IPS-20b (cell line): Measurements from ENCODE around the gene NCKAP5.

Experiments
- H3K27ac ChIP-seq: one replicate; pipeline ENCODE4 v1.5.1; 2013; ENCODE audit warnings: low read length
- H3K27me3 ChIP-seq: 2 replicates; pipeline ENCODE4 v1.6.1; 2013; ENCODE audit warnings: mild to moderate bottlenecking, low read length, inconsistent platforms; ENCODE audit not compliant: insufficient read depth
- H3K36me3 ChIP-seq: 2 replicates; pipeline ENCODE4 v1.6.1; 2013; ENCODE audit warnings: low read depth, mild to moderate bottlenecking, inconsistent platforms, low read length, moderate library complexity; ENCODE audit not compliant: insufficient read depth
- H3K4me1 ChIP-seq: 2 replicates; pipeline ENCODE4 v1.6.1; 2013; ENCODE audit warnings: mild to moderate bottlenecking, control low read depth, inconsistent platforms, low read length, moderate library complexity; ENCODE audit not compliant: insufficient read depth
- H3K4me3 ChIP-seq: 2 replicates; pipeline ENCODE4 v1.5.1; 2013; ENCODE audit warnings: mild to moderate bottlenecking, low read length, inconsistent platforms
- H3K9ac ChIP-seq: 2 replicates; pipeline ENCODE4 v1.6.1; 2013; ENCODE audit warnings: low read depth, mild to moderate bottlenecking, inconsistent platforms, low read length, moderate library complexity
- H3K9me3 ChIP-seq: 2 replicates; pipeline ENCODE4 v1.6.1; 2013; ENCODE audit warnings: mild to moderate bottlenecking, low read depth, low read length, inconsistent platforms; ENCODE audit not compliant: insufficient read depth

NCKAP5 gene

DNA sequence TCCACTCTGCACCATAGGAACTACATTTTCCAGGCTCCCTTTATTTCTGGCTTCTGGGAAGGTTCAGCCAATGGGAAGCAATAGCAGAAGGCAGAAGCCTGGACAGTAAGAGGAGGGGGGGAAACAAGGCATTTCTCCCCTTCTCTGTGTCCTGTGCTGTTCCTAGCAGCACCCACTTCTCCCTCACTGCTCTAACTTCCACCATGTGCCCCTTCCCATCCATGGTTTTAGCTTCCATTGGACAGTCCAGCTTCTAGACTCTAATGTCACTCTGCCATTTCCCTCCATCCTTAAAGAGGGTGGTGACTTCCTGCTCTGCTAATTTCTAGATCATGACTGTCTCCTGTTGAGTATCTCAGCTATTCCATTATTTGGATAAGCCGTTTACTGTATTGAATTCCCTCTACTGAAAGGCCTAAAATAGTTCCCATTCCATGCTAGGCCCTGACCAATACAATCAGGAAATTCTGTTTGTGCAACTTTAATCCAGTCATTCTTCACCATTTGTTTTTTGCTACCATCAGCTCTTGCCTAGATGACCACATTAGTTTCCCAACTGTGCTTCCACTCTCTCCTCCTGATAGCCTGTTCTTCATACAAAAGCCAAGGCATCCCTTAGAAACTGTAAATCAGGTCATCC is 877.5 kb downstream of the NCKAP5 start:
- Histone ChIP-seq H3K9me3 (no peaks in the 10 kb centered on the region), H3K36me3 (no peaks in the 10 kb centered on the region), H3K4me3 (no peak overlapping the region), H3K4me1 (peaks cover 3% of the 10 kb centered on the region; the same call in 1 of the 2 replicates), H3K27me3 (no peaks in the 10 kb centered on the region), H3K9ac (no peak overlapping the region), H3K27ac (no peak overlapping the region)

DNA sequence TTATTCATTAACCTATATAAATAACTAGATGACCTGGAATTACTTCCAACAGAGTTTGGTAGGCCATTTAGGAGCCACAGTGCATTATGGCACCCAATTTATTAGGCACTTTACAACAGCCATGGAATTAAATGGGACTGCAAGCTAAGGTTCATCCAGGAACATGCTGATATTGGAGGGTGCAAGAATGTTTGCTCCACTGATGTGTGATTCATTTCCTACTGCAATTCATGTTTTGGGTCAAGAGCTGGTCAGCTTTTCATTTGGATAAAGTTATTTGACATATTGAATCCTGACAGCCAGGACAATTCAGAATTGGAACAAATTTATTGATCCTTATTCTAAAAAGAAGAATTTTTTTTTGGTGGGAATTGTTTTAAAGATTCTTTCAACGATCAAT is 886.5 kb downstream of the NCKAP5 start:
- Histone ChIP-seq H3K4me3 (no peak overlapping the region), H3K36me3 (no peaks in the 10 kb centered on the region), H3K9me3 (no peaks in the 10 kb centered on the region), H3K9ac (no peak overlapping the region), H3K27ac (no peak overlapping the region), H3K27me3 (no peaks in the 10 kb centered on the region), H3K4me1 (no peaks in the 10 kb centered on the region)

DNA sequence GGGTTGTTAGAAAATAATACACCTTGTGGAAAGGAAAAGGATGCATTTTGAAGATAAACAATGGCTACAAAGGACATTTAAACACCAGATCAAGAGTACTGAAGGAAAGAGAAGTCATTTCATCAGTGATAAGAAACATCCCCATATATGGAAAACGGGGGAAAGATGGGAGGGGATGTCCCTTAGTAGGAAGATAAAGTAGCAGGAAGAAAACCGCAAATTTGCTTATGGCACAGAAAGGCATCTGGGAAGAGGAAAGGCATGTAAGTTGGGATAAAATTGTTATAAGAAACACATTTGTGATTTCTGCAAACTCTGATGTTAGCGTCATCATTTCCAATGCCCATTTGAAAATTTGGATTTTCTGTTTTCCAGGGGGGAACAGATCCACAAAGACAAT is 887.7 kb downstream of the NCKAP5 start:
- Histone ChIP-seq H3K27ac (no peak overlapping the region), H3K4me3 (no peak overlapping the region), H3K27me3 (no peaks in the 10 kb centered on the region), H3K36me3 (no peaks in the 10 kb centered on the region), H3K9me3 (no peaks in the 10 kb centered on the region), H3K9ac (no peak overlapping the region), H3K4me1 (no peaks in the 10 kb centered on the region)

GRCh38 chr2:132678483-132678882 is 889.8 kb downstream of the NCKAP5 start:
- H3K4me3 ChIP-seq: no peak overlapping the region
- H3K4me1 ChIP-seq: no peaks in the 10 kb centered on the region
- H3K36me3 ChIP-seq: no peaks in the 10 kb centered on the region
- H3K27me3 ChIP-seq: peaks cover 10% of the 10 kb centered on the region; the same call in 1 of the 2 replicates
- H3K27ac ChIP-seq: no peak overlapping the region
- no peak overlapping the region for H3K9ac ChIP-seq
- no peaks in the 10 kb centered on the region for H3K9me3 ChIP-seq

- H3K36me3 ChIP-seq: no peaks in the 10 kb centered on the region
- H3K27ac ChIP-seq: no peak overlapping the region
- H3K27me3 ChIP-seq: peaks cover 19% of the 10 kb centered on the region; the same call in 1 of the 2 replicates
- no peaks in the 10 kb centered on the region for H3K4me1 ChIP-seq
- H3K9me3 ChIP-seq: no peaks in the 10 kb centered on the region
- H3K4me3 ChIP-seq: no peak overlapping the region
- H3K9ac ChIP-seq: no peak overlapping the region
Observed at GRCh38 chr2:132677661-132678060, 890.6 kb downstream of the NCKAP5 start.

DNA sequence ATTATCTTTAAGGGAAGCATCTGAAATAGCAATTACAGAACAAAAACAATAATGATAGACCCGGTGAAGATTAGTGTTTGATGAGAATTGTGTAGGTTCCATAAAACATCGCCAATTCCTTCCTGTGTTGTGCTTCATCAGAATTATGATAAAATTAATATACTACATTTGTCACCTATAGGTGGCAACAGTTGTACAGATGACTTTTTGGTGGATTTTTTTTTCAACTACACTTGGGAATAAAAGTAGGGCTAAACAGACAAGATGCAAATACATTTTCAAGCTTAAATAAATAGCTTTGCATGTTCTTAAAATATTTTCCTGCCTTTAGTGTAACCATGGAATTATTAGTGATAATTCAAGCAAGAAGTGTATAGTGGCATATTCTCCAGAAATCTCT is 891.3 kb downstream of the NCKAP5 start:
- peaks cover 25% of the 10 kb centered on the region for H3K27me3 ChIP-seq
- no peaks in the 10 kb centered on the region for H3K9me3 ChIP-seq

GRCh38 chr2:132671151-132671835 is 897.0 kb downstream of the NCKAP5 start:
- H3K4me1 ChIP-seq: peaks cover 3% of the 10 kb centered on the region; the same call in 1 of the 2 replicates
- no peaks in the 10 kb centered on the region for H3K9me3 ChIP-seq
- no peak overlapping the region for H3K9ac ChIP-seq
- H3K27ac ChIP-seq: no peak overlapping the region
- peak overlapping the region; percentile 80 for H3K4me3 ChIP-seq
- peaks cover 82% of the 10 kb centered on the region for H3K27me3 ChIP-seq
- no peaks in the 10 kb centered on the region for H3K36me3 ChIP-seq

More for the DNA sequence above, 891.3 kb downstream of the NCKAP5 start:
- Histone ChIP-seq H3K9ac (no peak overlapping the region), H3K36me3 (no peaks in the 10 kb centered on the region), H3K4me3 (no peak overlapping the region), H3K27ac (no peak overlapping the region), H3K4me1 (no peaks in the 10 kb centered on the region)

- H3K9ac ChIP-seq: no peak overlapping the region
- no peak overlapping the region for H3K27ac ChIP-seq
- peaks cover 89% of the 10 kb centered on the region for H3K27me3 ChIP-seq
Observed at GRCh38 chr2:132670496-132671150, 897.6 kb downstream of the NCKAP5 start.

DNA sequence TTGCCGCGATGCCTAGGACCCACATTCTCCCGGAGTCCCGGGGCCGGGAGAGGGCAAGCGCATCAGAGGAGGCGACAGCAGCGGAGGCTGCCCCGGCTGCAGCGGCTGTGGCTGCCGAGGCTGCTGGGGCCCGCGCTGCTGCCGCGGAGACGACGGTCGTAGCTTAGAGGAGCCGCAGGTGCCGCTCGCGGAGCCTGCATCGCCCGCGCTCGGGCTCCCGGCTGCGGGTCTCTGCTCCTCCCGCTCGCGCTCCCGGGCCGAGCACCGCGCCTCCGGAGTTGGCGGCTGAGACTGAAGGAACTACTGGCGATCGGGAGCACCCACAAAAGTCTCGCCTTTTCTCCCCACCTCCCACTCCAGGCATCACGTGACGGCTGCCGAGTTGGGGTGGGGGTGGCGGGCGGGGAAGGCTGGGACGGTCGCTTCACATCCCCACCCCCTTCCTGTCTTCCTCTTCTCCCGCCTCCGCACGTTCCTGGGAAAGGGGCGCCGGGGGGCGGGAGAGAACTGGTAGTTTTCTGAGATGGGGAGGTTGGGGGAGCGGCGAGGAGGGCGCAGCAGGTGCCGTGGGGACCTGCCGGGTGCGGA is 898.3 kb downstream of the NCKAP5 start, which contains the start of gene LYPD1:
Gene LYPD1 (minus strand): TSS at position 298 of the 588 bp plus-strand sequence. CDS start 273 bp downstream, at position 25.
- Histone ChIP-seq H3K9ac (no peak within 1 kb of the TSS; the same call in 1 of the 2 replicates), H3K4me3 (peak within 1 kb of the TSS; percentile 80), H3K27me3 (peaks cover 94% of the 10 kb centered on the region)

More at GRCh38 chr2:132670496-132671150, 897.6 kb downstream of the NCKAP5 start:
- Histone ChIP-seq H3K4me3 (peak overlapping the region; percentile 80), H3K9me3 (no peaks in the 10 kb centered on the region), H3K4me1 (peaks cover 3% of the 10 kb centered on the region; the same call in 1 of the 2 replicates), H3K36me3 (no peaks in the 10 kb centered on the region)

GRCh38 chr2:132668987-132669907 is 899.0 kb downstream of the NCKAP5 start:
- Histone ChIP-seq H3K4me1 (peaks cover 3% of the 10 kb centered on the region), H3K27ac (no peak overlapping the region), H3K4me3 (peak overlapping the region; percentile 80), H3K9ac (no peak overlapping the region; the same call in 1 of the 2 replicates), H3K27me3 (peaks cover 91% of the 10 kb centered on the region), H3K36me3 (no peaks in the 10 kb centered on the region), H3K9me3 (no peaks in the 10 kb centered on the region)

More for the DNA sequence above, 898.3 kb downstream of the NCKAP5 start, which contains the start of gene LYPD1:
- no peaks in the 10 kb centered on the region for H3K9me3 ChIP-seq
- H3K27ac ChIP-seq: no peak within 1 kb of the TSS
- H3K36me3 ChIP-seq: no peaks in the 10 kb centered on the region
- H3K4me1 ChIP-seq: peaks cover 3% of the 10 kb centered on the region; the same call in 1 of the 2 replicates
